Vagina (tissue), 2 donors: Measurements from ENCODE around the gene WDR45B.

ENCODE experiments used
- CTCF ChIP-seq, 3 experiments: fragments of 450-650 bp in 2 of 3; fragments of 200-600 bp in 1 of 3; sonication (generic) in 1 of 3; IDR thresholded peaks; one replicate each; pipeline ENCODE4 v1.5.1; 2017 to 2019; ENCODE audit warnings: antibody characterized with exemption in 3 of 3, mild to moderate bottlenecking in 2 of 3, moderate library complexity in 2 of 3
- POLR2A ChIP-seq, 2 donors: fragments of 450-650 bp; IDR thresholded peaks; one replicate each; pipeline ENCODE4 v1.6.1; 2017; ENCODE audit warnings: antibody characterized with exemption in 2 of 2, mild to moderate bottlenecking in 2 of 2, moderate library complexity in 2 of 2

- TF ChIP-seq CTCF (IDR thresholded peaks at IDR 0.05) (no peak), POLR2A (IDR thresholded peaks at IDR 0.05) (no peak)
Measured at GRCh38 chr17:82693168-82693867, 45.1 kb upstream of the WDR45B start.
